Neural crest cell (in vitro differentiated cells): ENCODE results near the gene CYP4F11. TPM values are rescaled to one million over a fixed set of nuclear protein-coding genes. Genes with fewer than 3 reads are reported as not detected.
"Not testable (repeated sequence)": the region's sequence is repeated elsewhere in the genome, so short reads cannot be mapped to it uniquely, and the experiment has no call there.

ENCODE experiments used
- DNase-seq: peaks from one replicate; pipeline ENCODE4 v3.0.0; 2021; ENCODE audit warnings: low read depth, mixed read lengths, low spot score
- H3K27ac Mint-ChIP-seq: one replicate; pipeline ENCODE4 v1.8.0; 2021; ENCODE audit warnings: mild to moderate bottlenecking, mixed read lengths; ENCODE audit not compliant: unreplicated experiment
- H3K27me3 Mint-ChIP-seq: 2 replicates; pipeline ENCODE4 v1.8.0; 2021; ENCODE audit warnings: low read depth, mild to moderate bottlenecking, mixed read lengths
- H3K36me3 Mint-ChIP-seq: 2 replicates; pipeline ENCODE4 v1.8.0; 2021; ENCODE audit warnings: low read depth, mild to moderate bottlenecking, mixed read lengths
- H3K4me1 Mint-ChIP-seq: 2 replicates; pipeline ENCODE4 v1.8.0; 2021; ENCODE audit warnings: mixed read lengths
- H3K4me3 Mint-ChIP-seq: one replicate; pipeline ENCODE4 v1.8.0; 2021; ENCODE audit warnings: mild to moderate bottlenecking, mixed read lengths
- H3K9me3 Mint-ChIP-seq: 2 replicates; pipeline ENCODE4 v1.8.0; 2021; ENCODE audit warnings: mixed read lengths
- CTCF ChIP-seq: fragments of 200-600 bp; sonication (generic); conservative IDR thresholded peaks from 2 replicates; pipeline ENCODE4 v1.5.0; 2021; ENCODE audit warnings: antibody characterized with exemption, mild to moderate bottlenecking
- total RNA-seq: library from RNA; stranded (reverse); gene quantifications from 2 replicates; pipeline ENCODE4 v1.2.1, GENCODE V29; 2021

The CYP4F11 gene
- total RNA-seq, 1 donor from 2014 or later: not detected

- no peaks in the 10 kb centered on the region for H3K4me1 Mint-ChIP-seq
- no peaks in the 10 kb centered on the region for H3K27me3 Mint-ChIP-seq
- H3K9me3 Mint-ChIP-seq: peaks cover 10% of the 10 kb centered on the region
- H3K4me3 Mint-ChIP-seq: no peak overlapping the region
- no peak overlapping the region for H3K27ac Mint-ChIP-seq
- no peak for DNase-seq
- no peak for TF ChIP-seq CTCF
- H3K36me3 Mint-ChIP-seq: peaks cover 3% of the 10 kb centered on the region
Observed at GRCh38 chr19:15935167-15935702, 906 bp upstream of the CYP4F11 start.

GRCh38 chr19:15933761-15934331 is 483 bp downstream of the CYP4F11 start:
- H3K9me3 Mint-ChIP-seq: peaks cover 13% of the 10 kb centered on the region
- DNase-seq, H3K27ac Mint-ChIP-seq, H3K36me3 Mint-ChIP-seq, H3K27me3 Mint-ChIP-seq, H3K4me1 Mint-ChIP-seq, H3K4me3 Mint-ChIP-seq: not testable (repeated sequence)

GRCh38 chr19:15928321-15928720 is 6.0 kb downstream of the CYP4F11 start:
- H3K9me3 Mint-ChIP-seq: peaks cover 26% of the 10 kb centered on the region
- no peak for TF ChIP-seq CTCF
- DNase-seq: no peak

GRCh38 chr19:15926484-15926883 is 7.8 kb downstream of the CYP4F11 start:
- H3K4me3 Mint-ChIP-seq: no peak overlapping the region
- H3K27ac Mint-ChIP-seq: no peak overlapping the region
- no peaks in the 10 kb centered on the region for H3K27me3 Mint-ChIP-seq
- H3K36me3 Mint-ChIP-seq: peaks cover 6% of the 10 kb centered on the region
- peaks cover 28% of the 10 kb centered on the region for H3K9me3 Mint-ChIP-seq
- no peaks in the 10 kb centered on the region for H3K4me1 Mint-ChIP-seq
- no peak for DNase-seq
- TF ChIP-seq CTCF: no peak

More at GRCh38 chr19:15928321-15928720, 6.0 kb downstream of the CYP4F11 start:
- no peaks in the 10 kb centered on the region for H3K27me3 Mint-ChIP-seq
- peaks cover 6% of the 10 kb centered on the region for H3K36me3 Mint-ChIP-seq
- H3K27ac Mint-ChIP-seq: no peak overlapping the region
- H3K4me3 Mint-ChIP-seq: no peak overlapping the region
- no peaks in the 10 kb centered on the region for H3K4me1 Mint-ChIP-seq

GRCh38 chr19:15923702-15924101 is 10.6 kb downstream of the CYP4F11 start:
- Mint-ChIP-seq H3K27me3 (no peaks in the 10 kb centered on the region), H3K4me3 (no peak overlapping the region), H3K4me1 (no peaks in the 10 kb centered on the region), H3K9me3 (peaks cover 34% of the 10 kb centered on the region), H3K27ac (no peak overlapping the region), H3K36me3 (peaks cover 2% of the 10 kb centered on the region)
- DNase-seq: no peak
- TF ChIP-seq CTCF: no peak

- peaks cover 2% of the 10 kb centered on the region for H3K36me3 Mint-ChIP-seq
- no peak for DNase-seq
- no peak overlapping the region for H3K27ac Mint-ChIP-seq
- H3K4me1 Mint-ChIP-seq: no peaks in the 10 kb centered on the region
- H3K9me3 Mint-ChIP-seq: peaks cover 35% of the 10 kb centered on the region
- H3K4me3 Mint-ChIP-seq: no peak overlapping the region
- H3K27me3 Mint-ChIP-seq: no peaks in the 10 kb centered on the region
- TF ChIP-seq CTCF: no peak
Observed at GRCh38 chr19:15922021-15922420, 12.3 kb downstream of the CYP4F11 start.
